ENCODE measurements around the gene GALNT13. TPM values are rescaled to one million over a fixed set of nuclear protein-coding genes. Genes with fewer than 3 reads are reported as not detected.

The GALNT13 gene
- polyA plus RNA-seq, 2 of the 4 experiments (the other 2 are of a cell fraction), result 12.1 to 15.6 TPM

DNA sequence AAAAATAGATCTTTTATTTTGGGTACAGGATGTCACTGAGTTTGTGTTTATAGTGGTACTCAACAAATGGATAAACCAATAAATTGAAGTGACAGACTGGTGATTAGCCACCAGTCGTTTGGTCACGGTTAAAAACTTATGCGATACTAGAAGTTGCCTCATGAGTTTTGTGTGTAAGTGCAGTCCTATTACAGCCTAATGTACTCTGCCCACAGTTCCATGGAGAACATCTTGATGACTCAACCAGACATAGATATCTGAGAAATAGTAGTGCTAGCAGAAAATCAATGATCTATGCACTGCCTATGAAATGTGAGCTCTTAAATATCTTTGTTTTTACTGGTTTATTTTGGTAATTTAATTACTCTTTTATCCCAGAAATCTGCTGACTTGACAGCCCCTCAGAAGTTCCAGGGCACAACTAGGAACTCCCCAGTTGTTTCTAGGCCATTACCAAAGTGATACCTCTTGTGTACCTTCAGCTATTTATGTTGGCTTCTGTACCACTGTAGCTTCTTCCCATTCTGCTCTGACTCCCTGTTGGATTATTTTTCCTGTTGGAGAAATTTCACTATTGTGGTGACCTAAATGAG, 617.6 kb downstream of the GALNT13 start:
- Histone ChIP-seq H3K4me3 (no peak overlapping the region), H3K27ac (no peak overlapping the region), H3K9me3 (no peaks in the 10 kb centered on the region), H3K4me2 (no peak overlapping the region), H3K4me1 (no peaks in the 10 kb centered on the region)
- TF ChIP-seq MAFK (IDR thresholded peaks at IDR 0.05; ENCODE audit: partially characterized antibody) (peak; percentile 42), EHMT2 (IDR thresholded peaks at IDR 0.05; ENCODE audit: low read depth) (no peak)
- TF ChIP-seq, protein P1, sequence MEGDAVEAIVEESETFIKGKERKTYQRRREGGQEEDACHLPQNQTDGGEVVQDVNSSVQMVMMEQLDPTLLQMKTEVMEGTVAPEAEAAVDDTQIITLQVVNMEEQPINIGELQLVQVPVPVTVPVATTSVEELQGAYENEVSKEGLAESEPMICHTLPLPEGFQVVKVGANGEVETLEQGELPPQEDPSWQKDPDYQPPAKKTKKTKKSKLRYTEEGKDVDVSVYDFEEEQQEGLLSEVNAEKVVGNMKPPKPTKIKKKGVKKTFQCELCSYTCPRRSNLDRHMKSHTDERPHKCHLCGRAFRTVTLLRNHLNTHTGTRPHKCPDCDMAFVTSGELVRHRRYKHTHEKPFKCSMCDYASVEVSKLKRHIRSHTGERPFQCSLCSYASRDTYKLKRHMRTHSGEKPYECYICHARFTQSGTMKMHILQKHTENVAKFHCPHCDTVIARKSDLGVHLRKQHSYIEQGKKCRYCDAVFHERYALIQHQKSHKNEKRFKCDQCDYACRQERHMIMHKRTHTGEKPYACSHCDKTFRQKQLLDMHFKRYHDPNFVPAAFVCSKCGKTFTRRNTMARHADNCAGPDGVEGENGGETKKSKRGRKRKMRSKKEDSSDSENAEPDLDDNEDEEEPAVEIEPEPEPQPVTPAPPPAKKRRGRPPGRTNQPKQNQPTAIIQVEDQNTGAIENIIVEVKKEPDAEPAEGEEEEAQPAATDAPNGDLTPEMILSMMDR (IDR thresholded peaks at IDR 0.05), result no peak
- DNase-seq (ENCODE audit: low read depth in 1 of 2, low spot score in 1 of 2) (no peak), ATAC-seq (no peak), FAIRE-seq (no peak)
- ChIA-PET POLR2A (no interaction called here), CTCF (no interaction called here)
- WGBS (ENCODE audit: missing lambda C conversion rate), result 90% methylated on average over 3 of the region's 3 CpGs

DNA sequence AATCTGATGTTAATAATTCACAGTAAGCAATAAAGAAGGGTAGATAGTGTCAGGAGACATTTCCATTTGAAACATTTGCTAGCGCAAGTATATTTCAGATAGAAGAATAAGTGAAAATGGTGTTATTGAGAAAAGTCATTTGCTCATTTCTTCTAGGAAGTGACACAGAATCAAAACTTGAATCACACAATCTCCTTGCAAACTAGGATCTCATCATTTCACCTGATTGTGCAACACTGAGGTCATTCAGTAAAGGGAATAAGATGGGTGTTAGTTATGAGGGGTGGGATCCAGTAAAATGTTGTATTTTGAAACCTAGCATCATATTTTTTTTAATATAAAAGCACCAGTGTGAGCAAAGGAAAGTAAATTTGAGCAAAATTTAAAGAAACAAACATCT, 618.8 kb downstream of the GALNT13 start:
- no peak overlapping the region for H3K27ac ChIP-seq
- no peaks in the 10 kb centered on the region for H3K4me1 ChIP-seq
- H3K4me3 ChIP-seq, result no peak overlapping the region
- WGBS (ENCODE audit: missing lambda C conversion rate), result 100% methylated on average over 1 of the region's 1 CpG
- no peak for FAIRE-seq
- H3K4me2 ChIP-seq, result no peak overlapping the region
- POLR2A ChIA-PET, result no interaction called here
- TF ChIP-seq PHF8 (IDR thresholded peaks at IDR 0.05; ENCODE audit: borderline replicate concordance, low read depth), result no peak
- no peak for TF ChIP-seq TFCP2L1 (CRISPR knock-in tag; IDR thresholded peaks at IDR 0.05)
- no peak for TF ChIP-seq JUN (IDR thresholded peaks at IDR 0.05)
- TF ChIP-seq, protein P2, sequence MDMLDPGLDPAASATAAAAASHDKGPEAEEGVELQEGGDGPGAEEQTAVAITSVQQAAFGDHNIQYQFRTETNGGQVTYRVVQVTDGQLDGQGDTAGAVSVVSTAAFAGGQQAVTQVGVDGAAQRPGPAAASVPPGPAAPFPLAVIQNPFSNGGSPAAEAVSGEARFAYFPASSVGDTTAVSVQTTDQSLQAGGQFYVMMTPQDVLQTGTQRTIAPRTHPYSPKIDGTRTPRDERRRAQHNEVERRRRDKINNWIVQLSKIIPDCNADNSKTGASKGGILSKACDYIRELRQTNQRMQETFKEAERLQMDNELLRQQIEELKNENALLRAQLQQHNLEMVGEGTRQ (IDR thresholded peaks at IDR 0.05), result no peak
- no peak for TF ChIP-seq HDAC2 (IDR thresholded peaks at IDR 0.05)
- TF ChIP-seq, protein P3, sequence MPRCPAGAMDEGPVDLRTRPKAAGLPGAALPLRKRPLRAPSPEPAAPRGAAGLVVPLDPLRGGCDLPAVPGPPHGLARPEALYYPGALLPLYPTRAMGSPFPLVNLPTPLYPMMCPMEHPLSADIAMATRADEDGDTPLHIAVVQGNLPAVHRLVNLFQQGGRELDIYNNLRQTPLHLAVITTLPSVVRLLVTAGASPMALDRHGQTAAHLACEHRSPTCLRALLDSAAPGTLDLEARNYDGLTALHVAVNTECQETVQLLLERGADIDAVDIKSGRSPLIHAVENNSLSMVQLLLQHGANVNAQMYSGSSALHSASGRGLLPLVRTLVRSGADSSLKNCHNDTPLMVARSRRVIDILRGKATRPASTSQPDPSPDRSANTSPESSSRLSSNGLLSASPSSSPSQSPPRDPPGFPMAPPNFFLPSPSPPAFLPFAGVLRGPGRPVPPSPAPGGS (IDR thresholded peaks at IDR 0.05), result no peak
- no peak for TF ChIP-seq GATA3 (IDR thresholded peaks at IDR 0.05; ENCODE audit: borderline replicate concordance)
- no peak for TF ChIP-seq TP53 (CRISPR knock-in tag; IDR thresholded peaks at IDR 0.05)
- no peak for TF ChIP-seq FOSL2 (IDR thresholded peaks at IDR 0.05)
- TF ChIP-seq FOSL2 (CRISPR knock-in tag; IDR thresholded peaks at IDR 0.05), result no peak
- TF ChIP-seq BHLHE40 (IDR thresholded peaks at IDR 0.05; ENCODE audit: low read depth, low read length), result no peak
- no peak for TF ChIP-seq CHD2 (IDR thresholded peaks at IDR 0.05; ENCODE audit: low read length, partially characterized antibody)
- no peak for TF ChIP-seq ZSCAN20 (CRISPR knock-in tag; IDR thresholded peaks at IDR 0.05)
- no peak for TF ChIP-seq RCOR1 (IDR thresholded peaks at IDR 0.05; ENCODE audit: low read depth, low read length)
- no peak for TF ChIP-seq CBX2 (IDR thresholded peaks at IDR 0.05; ENCODE audit: borderline replicate concordance, low read depth)
- TF ChIP-seq EHMT2 (IDR thresholded peaks at IDR 0.05; ENCODE audit: low read depth), result no peak
- TF ChIP-seq MYC (IDR thresholded peaks at IDR 0.05; ENCODE audit: borderline replicate concordance, low read length), result no peak
- no peaks in the 10 kb centered on the region for H3K9me3 ChIP-seq
- CTCF ChIA-PET, result no interaction called here
- no peak for ATAC-seq
- DNase-seq (ENCODE audit: low read depth in 1 of 2, low spot score in 1 of 2), result no peak

DNA sequence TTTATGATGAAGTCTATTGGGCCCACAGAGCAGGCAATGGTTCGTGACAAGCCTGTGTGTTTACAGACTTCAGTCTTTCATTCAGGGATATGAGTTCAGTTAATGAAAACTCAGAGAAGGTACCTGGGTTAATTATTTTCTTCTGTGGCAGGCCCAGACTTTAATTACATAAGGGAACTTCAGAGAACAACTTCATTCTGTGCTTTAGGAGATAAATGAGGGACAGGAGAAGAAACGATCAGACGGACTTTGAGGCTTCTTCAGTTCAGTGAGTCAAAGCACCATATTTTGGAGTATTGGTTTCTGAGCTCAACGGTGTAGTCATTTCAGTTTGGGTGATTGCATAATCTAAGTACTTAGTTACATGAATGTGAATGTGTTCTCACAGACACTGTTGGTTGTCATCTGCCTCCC, 623.7 kb downstream of the GALNT13 start:
- ATAC-seq (no peak), FAIRE-seq (no peak), DNase-seq (ENCODE audit: low read depth in 1 of 2, low spot score in 1 of 2) (no peak)
- no peak overlapping the region for H3K27ac ChIP-seq
- 38% methylated on average over 4 of the region's 4 CpGs for WGBS (ENCODE audit: missing lambda C conversion rate)
- H3K9me3 ChIP-seq, result no peaks in the 10 kb centered on the region
- ChIA-PET CTCF (no interaction called here), POLR2A (no interaction called here)
- TF ChIP-seq SREBF2 (IDR thresholded peaks at IDR 0.05), result no peak
- TF ChIP-seq, protein P4, sequence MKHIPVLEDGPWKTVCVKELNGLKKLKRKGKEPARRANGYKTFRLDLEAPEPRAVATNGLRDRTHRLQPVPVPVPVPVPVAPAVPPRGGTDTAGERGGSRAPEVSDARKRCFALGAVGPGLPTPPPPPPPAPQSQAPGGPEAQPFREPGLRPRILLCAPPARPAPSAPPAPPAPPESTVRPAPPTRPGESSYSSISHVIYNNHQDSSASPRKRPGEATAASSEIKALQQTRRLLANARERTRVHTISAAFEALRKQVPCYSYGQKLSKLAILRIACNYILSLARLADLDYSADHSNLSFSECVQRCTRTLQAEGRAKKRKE (CRISPR knock-in tag; IDR thresholded peaks at IDR 0.05; ENCODE audit: low read depth), result no peak
- H3K4me2 ChIP-seq, result no peak overlapping the region
- no peaks in the 10 kb centered on the region for H3K4me1 ChIP-seq
- no peak overlapping the region for H3K4me3 ChIP-seq
